A549 (cell line): Measurements from ENCODE around the gene C9orf152. TPM values are rescaled to one million over a fixed set of nuclear protein-coding genes. Genes with fewer than 3 reads are reported as not detected.
"Not testable (repeated sequence)": the region's sequence is repeated elsewhere in the genome, so short reads cannot be mapped to it uniquely, and the experiment has no call there.

ENCODE experiments used
- ATAC-seq, 2 experiments: fragments of 200-7000 bp in 1 of 2; fragments of >200 bp in 1 of 2; cut with Nextera tagmentation in 1 of 2; cut with Tn5 transposase in 1 of 2; 3 replicates each; pipeline versions ENCODE4 v1.8.0 to v1.9.1; 2018 to 2020; ENCODE audit warnings: mild to moderate bottlenecking in 1 of 2, moderate library complexity in 1 of 2
- CTCF ChIA-PET: fragments of 300-600 bp; sonication (Branson Sonifier 250); formaldehyde crosslinking; extraction: SDS; loops from one replicate; lab custom pipeline; 2021; ENCODE audit warnings: antibody characterized with exemption, inconsistent platforms; lab: Yijun Ruan, JAX
- POLR2A ChIA-PET: fragments of 350-600 bp; formaldehyde crosslinking; extraction: SDS; loops from one replicate; lab custom pipeline; 2021; ENCODE audit warnings: antibody characterized with exemption, inconsistent platforms; lab: Yijun Ruan, JAX
- DNase-seq, 2 experiments: peaks; one replicate each; pipeline versions ENCODE4 v3.0.0 to v3.0.0-alpha.2; 2011 to 2016; ENCODE audit warnings: low read depth in 1 of 2, low spot score in 1 of 2
- FAIRE-seq: peaks from 2 replicates; lab custom pipeline; 2011; peaks lifted over from hg19 to GRCh38; lab: Jason Lieb, UNC
- H3K27ac ChIP-seq, 2 experiments: fragments of >200 bp; sonication (Bioruptor Twin); formaldehyde crosslinking; 3 replicates each; pipeline ENCODE4 v1.5.1; 2016 to 2017
- H3K4me1 ChIP-seq: fragments of >200 bp; sonication (Bioruptor Twin); formaldehyde crosslinking; 3 replicates; pipeline ENCODE4 v1.6.1; 2016
- H3K4me2 ChIP-seq: fragments of >200 bp; sonication (Bioruptor Twin); formaldehyde crosslinking; 3 replicates; pipeline ENCODE4 v1.6.1; 2016
- H3K4me3 ChIP-seq: fragments of >200 bp; sonication (Bioruptor Twin); formaldehyde crosslinking; 3 replicates; pipeline ENCODE4 v1.5.1; 2016
- H3K9me3 ChIP-seq: fragments of >200 bp; sonication (Bioruptor Twin); formaldehyde crosslinking; 3 replicates; pipeline ENCODE4 v1.6.1; 2016
- CEBPB ChIP-seq, 2 experiments: fragments of >200 bp in 1 of 2; sonication (Bioruptor Twin) in 1 of 2; formaldehyde crosslinking in 1 of 2; IDR thresholded peaks; 2 replicates each; pipeline ENCODE4 v1.6.1; 2012 to 2016
- EHMT2 ChIP-seq: fragments of 200-600 bp; sonication (generic); IDR thresholded peaks from 2 replicates; pipeline ENCODE4 v1.6.1; 2016; ENCODE audit warnings: antibody characterized with exemption, low read depth, mild to moderate bottlenecking, moderate library complexity
- EP300 ChIP-seq, 2 experiments: fragments of >200 bp; sonication (Bioruptor Twin); formaldehyde crosslinking; IDR thresholded peaks; 2 replicates in 1 of 2; 3 replicates in 1 of 2; pipeline ENCODE4 v1.6.1; 2016 to 2017
- FOSB ChIP-seq: fragments of 250-450 bp; sonication (Bioruptor Pico); IDR thresholded peaks from 2 replicates; pipeline ENCODE4 v1.5.0; 2020; ENCODE audit warnings: mild to moderate bottlenecking, moderate library complexity
- FOSL2 ChIP-seq, 2 experiments: fragments of 450-650 bp in 1 of 2; fragments of >200 bp in 1 of 2; sonication (Bioruptor Twin) in 1 of 2; formaldehyde crosslinking; IDR thresholded peaks; 2 replicates each; pipeline versions ENCODE4 v1.5.0 to v1.6.1; 2016 to 2020; ENCODE audit warnings: mild to moderate bottlenecking in 1 of 2, moderate library complexity in 1 of 2
- FOXS1 ChIP-seq: fragments of 250-450 bp; sonication (Bioruptor Pico); IDR thresholded peaks from 2 replicates; pipeline ENCODE4 v1.5.0; 2020; ENCODE audit warnings: mild to moderate bottlenecking, moderate library complexity
- HDAC2 ChIP-seq: fragments of 200-600 bp; sonication (generic); IDR thresholded peaks from 2 replicates; pipeline ENCODE4 v1.6.1; 2016
- HOXA7 ChIP-seq: fragments of 250-450 bp; sonication (Bioruptor Pico); IDR thresholded peaks from 2 replicates; pipeline ENCODE4 v1.5.0; 2020; ENCODE audit warnings: mild to moderate bottlenecking, moderate library complexity
- JUN ChIP-seq, 2 experiments: fragments of >200 bp; sonication (Bioruptor Twin); formaldehyde crosslinking; IDR thresholded peaks; 2 replicates in 1 of 2; 3 replicates in 1 of 2; pipeline ENCODE4 v1.6.1; 2016 to 2017
- POLR2A ChIP-seq: IDR thresholded peaks from 2 replicates; pipeline ENCODE4 v1.6.1; 2012; ENCODE audit warnings: mild to moderate bottlenecking, low read length
- POLR2AphosphoS2 ChIP-seq: conservative IDR thresholded peaks from 2 replicates; pipeline ENCODE4 v1.6.1; 2012; ENCODE audit warnings: low read length, improper control_type of control experiment, inconsistent platforms
- RARB ChIP-seq: fragments of 250-450 bp; sonication (Bioruptor Pico); IDR thresholded peaks from 2 replicates; pipeline ENCODE4 v1.8.0; 2021; ENCODE audit warnings: mild to moderate bottlenecking, moderate library complexity
- RCOR1 ChIP-seq: fragments of 150-350 bp; IDR thresholded peaks from 2 replicates; pipeline ENCODE4 v1.6.1; 2014; ENCODE audit warnings: antibody characterized with exemption, low read length, low read depth
- RFX5 ChIP-seq: fragments of 450-650 bp; IDR thresholded peaks from 2 replicates; pipeline ENCODE4 v1.7.1; 2014; ENCODE audit warnings: antibody characterized with exemption, mild to moderate bottlenecking, moderate library complexity
- RNF2 ChIP-seq: fragments of 200-600 bp; sonication (generic); IDR thresholded peaks from 2 replicates; pipeline ENCODE4 v1.6.1; 2016; ENCODE audit warnings: low read depth, mild to moderate bottlenecking, antibody characterized with exemption, moderate library complexity, borderline replicate concordance
- SREBF2 ChIP-seq: fragments of 450-650 bp; IDR thresholded peaks from 2 replicates; pipeline ENCODE4 v1.6.1; 2014; ENCODE audit warnings: mild to moderate bottlenecking, moderate library complexity
- TFCP2L1 ChIP-seq: fragments of 250-450 bp; sonication (Bioruptor Pico); IDR thresholded peaks from 2 replicates; pipeline ENCODE4 v1.5.0; 2021; ENCODE audit warnings: mild to moderate bottlenecking
- ZC3H11A ChIP-seq: fragments of 450-650 bp; IDR thresholded peaks from 2 replicates; pipeline ENCODE4 v1.6.1; 2014; ENCODE audit warnings: antibody characterized with exemption, mild to moderate bottlenecking
- ZFP36 ChIP-seq: fragments of 450-650 bp; IDR thresholded peaks from 2 replicates; pipeline ENCODE4 v1.6.1; 2014; ENCODE audit warnings: borderline replicate concordance; ENCODE audit not compliant: partially characterized antibody
- ZSCAN20 ChIP-seq: fragments of 250-450 bp; sonication (Bioruptor Pico); IDR thresholded peaks from 2 replicates; pipeline ENCODE4 v1.8.0; 2022; ENCODE audit warnings: mild to moderate bottlenecking, moderate library complexity
- WGBS: methylation state at CpG from one replicate; pipeline ENCODE4 v1.1.6; 2017; ENCODE audit errors: missing lambda C conversion rate; 5-methylcytosine and 5-hydroxymethylcytosine counted together
- polyA plus RNA-seq, 4 experiments: library from polyadenylated mRNA; depleted of rRNA in 3 of 4; stranded (reverse); fragments of >200 nt; fragmentation: RNase III in 1 of 4; extraction: RNeasy Plus Mini Kit Qiagen cat#74134 plus additional on column Dnase treatment in 1 of 4; gene quantifications; 2 replicates in 3 of 4; 3 replicates in 1 of 4; pipeline ENCODE4 v1.2.3, GENCODE V29; 2011 to 2017
- TF ChIP-seq, protein P1 (sequence below): fragments of >200 bp; sonication (Bioruptor Twin); formaldehyde crosslinking; IDR thresholded peaks from 3 replicates; pipeline ENCODE4 v1.6.1; 2016
- TF ChIP-seq, protein P2 (sequence below): IDR thresholded peaks from 2 replicates; pipeline ENCODE4 v1.6.1; 2012
- TF ChIP-seq, protein P3 (sequence below): fragments of >200 bp; sonication (Bioruptor Twin); formaldehyde crosslinking; IDR thresholded peaks from 2 replicates; pipeline ENCODE4 v1.6.1; 2016

Gene C9orf152
- polyA plus RNA-seq, 2 of the 4 experiments (the other 2 are of a cell fraction): 0.10 to 0.79 TPM

DNA sequence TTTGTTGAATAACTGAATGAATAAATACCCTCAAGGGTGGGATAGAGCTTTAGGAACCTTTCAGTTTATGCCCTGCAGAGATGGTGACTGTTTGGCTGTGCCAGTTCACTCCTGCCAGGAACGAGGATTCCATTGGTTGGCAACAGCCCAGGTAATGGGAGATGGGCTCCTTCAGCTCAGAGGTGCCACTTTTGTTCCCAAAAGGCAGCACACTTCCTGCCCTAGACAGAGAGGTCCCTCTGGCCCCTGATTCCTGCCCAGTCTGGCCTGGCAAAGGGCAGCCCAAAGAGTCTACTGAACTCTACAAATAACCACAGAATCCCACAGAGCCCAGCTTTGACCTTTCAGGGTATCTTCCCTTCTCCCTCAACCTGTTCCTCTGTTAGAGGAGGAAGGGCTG is 1.6 kb downstream of the C9orf152 start:
- no peak for FAIRE-seq
- peaks cover 10% of the 10 kb centered on the region; the same call in 2 of the 3 replicates for H3K4me1 ChIP-seq
- 22% methylated on average over 1 of the region's 1 CpG for WGBS
- POLR2A ChIA-PET: no interaction called here
- no peak overlapping the region for H3K27ac ChIP-seq
- TF ChIP-seq SREBF2: no peak
- TF ChIP-seq ZC3H11A: no peak
- TF ChIP-seq, protein P1, sequence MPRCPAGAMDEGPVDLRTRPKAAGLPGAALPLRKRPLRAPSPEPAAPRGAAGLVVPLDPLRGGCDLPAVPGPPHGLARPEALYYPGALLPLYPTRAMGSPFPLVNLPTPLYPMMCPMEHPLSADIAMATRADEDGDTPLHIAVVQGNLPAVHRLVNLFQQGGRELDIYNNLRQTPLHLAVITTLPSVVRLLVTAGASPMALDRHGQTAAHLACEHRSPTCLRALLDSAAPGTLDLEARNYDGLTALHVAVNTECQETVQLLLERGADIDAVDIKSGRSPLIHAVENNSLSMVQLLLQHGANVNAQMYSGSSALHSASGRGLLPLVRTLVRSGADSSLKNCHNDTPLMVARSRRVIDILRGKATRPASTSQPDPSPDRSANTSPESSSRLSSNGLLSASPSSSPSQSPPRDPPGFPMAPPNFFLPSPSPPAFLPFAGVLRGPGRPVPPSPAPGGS: no peak
- no peak for TF ChIP-seq POLR2AphosphoS2
- no peak overlapping the region for H3K4me3 ChIP-seq
- no peaks in the 10 kb centered on the region for H3K9me3 ChIP-seq
- H3K4me2 ChIP-seq: no peak overlapping the region
- no peak for ATAC-seq
- DNase-seq: no peak
- CTCF ChIA-PET: interaction anchor here (1.3 to 5.5 kb wide), 5 partner anchors 8 to 303 kb away, joined by 3 to 23 read pairs (median 5); no protein-coding TSS in a partner anchor

DNA sequence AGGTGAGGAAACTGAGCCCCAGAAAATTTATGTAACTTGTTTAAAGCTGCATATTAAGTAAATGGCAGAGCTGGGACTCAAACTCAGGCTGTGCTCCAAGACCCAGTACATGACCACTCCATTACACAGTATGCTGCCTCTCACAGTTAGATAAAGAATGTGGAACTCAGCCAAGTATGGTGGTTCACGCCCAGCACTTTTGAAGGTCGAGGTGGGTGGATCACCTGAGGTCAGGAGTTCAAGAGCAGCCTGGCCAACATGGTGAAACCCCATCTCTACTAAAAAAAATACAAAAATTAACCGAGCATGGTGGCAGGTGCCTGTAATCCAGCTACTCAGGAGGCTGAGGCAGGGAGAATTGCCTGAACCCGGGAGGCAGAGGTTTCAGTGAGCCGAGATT is 2.3 kb downstream of the C9orf152 start:
- FAIRE-seq, H3K4me3 ChIP-seq, H3K9me3 ChIP-seq, H3K27ac ChIP-seq, DNase-seq, ATAC-seq, POLR2A ChIA-PET, H3K4me2 ChIP-seq: not testable (repeated sequence)
- CTCF ChIA-PET: interaction anchor here (0.6 to 5.5 kb wide), 5 partner anchors 9 to 89 kb away, joined by 3 to 23 read pairs (median 3); no protein-coding TSS in a partner anchor
- H3K4me1 ChIP-seq: peaks cover 10% of the 10 kb centered on the region; the same call in 2 of the 3 replicates
- 38% methylated on average over 5 of the region's 5 CpGs for WGBS

DNA sequence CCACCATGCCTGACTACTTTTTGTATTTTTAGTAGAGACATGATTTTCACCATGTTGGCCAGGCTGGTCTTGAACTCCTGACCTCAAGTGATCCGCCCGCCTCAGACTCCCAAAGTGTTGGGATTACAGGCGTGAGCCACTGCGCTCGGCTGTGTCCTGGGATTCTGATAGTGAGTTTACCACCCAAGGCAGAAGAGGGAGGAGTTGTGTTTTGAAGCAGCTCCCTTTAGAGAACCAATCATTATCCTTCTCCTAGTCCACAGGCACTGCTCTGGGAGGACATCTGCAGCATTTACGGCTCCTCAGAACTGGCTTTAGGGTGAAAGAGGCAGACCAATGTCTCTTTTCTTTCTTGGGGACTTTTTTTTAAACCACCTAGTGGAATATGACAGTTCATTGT is 5.7 kb downstream of the C9orf152 start:
- Histone ChIP-seq H3K4me3 (no peak overlapping the region), H3K4me1 (peaks cover 11% of the 10 kb centered on the region; the same call in 2 of the 3 replicates), H3K9me3 (no peaks in the 10 kb centered on the region), H3K4me2 (no peak overlapping the region), H3K27ac (no peak overlapping the region)
- 86% methylated on average over 6 of the region's 6 CpGs for WGBS
- no peak for ATAC-seq
- no peak for FAIRE-seq
- ChIA-PET CTCF (interaction anchor here (1.3 to 3.5 kb wide), 2 partner anchors 15 to 16 kb away, joined by 4 to 9 read pairs; no protein-coding TSS in a partner anchor), POLR2A (no interaction called here)
- DNase-seq: no peak
- TF ChIP-seq, protein P2, sequence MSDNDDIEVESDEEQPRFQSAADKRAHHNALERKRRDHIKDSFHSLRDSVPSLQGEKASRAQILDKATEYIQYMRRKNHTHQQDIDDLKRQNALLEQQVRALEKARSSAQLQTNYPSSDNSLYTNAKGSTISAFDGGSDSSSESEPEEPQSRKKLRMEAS: no peak
- TF ChIP-seq, protein P3, sequence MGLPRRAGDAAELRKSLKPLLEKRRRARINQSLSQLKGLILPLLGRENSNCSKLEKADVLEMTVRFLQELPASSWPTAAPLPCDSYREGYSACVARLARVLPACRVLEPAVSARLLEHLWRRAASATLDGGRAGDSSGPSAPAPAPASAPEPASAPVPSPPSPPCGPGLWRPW: no peak
- TF ChIP-seq HDAC2: no peak
- no peak for TF ChIP-seq RNF2
- no peak for TF ChIP-seq EP300 (IDR thresholded peaks at IDR 0.05)
- TF ChIP-seq EHMT2: no peak
- no peak for TF ChIP-seq FOSL2 (IDR thresholded peaks at IDR 0.05)
- TF ChIP-seq FOSL2 (CRISPR knock-in tag; IDR thresholded peaks at IDR 0.05): no peak
- TF ChIP-seq CEBPB (IDR thresholded peaks at IDR 0.05): no peak
- no peak for TF ChIP-seq POLR2A
- no peak for TF ChIP-seq FOSB (CRISPR knock-in tag)
- no peak for TF ChIP-seq HOXA7 (CRISPR knock-in tag)
- TF ChIP-seq RCOR1: no peak
- TF ChIP-seq RARB (CRISPR knock-in tag): no peak
- no peak for TF ChIP-seq ZFP36
- no peak for TF ChIP-seq FOXS1
- TF ChIP-seq RFX5: no peak
- no peak for TF ChIP-seq JUN (IDR thresholded peaks at IDR 0.05)
- TF ChIP-seq ZSCAN20: no peak
- TF ChIP-seq TFCP2L1 (CRISPR knock-in tag): no peak
